HEK293 (cell line): ENCODE results near the gene RPRD1A.

Experiments
- CTCF ChIA-PET: fragments of 350-600 bp; formaldehyde crosslinking; extraction: SDS; loops from one replicate; lab custom pipeline; 2021; ENCODE audit warnings: antibody characterized with exemption; lab: Yijun Ruan, JAX
- POLR2A ChIA-PET: fragments of 300-600 bp; formaldehyde crosslinking; extraction: SDS; loops from one replicate; lab custom pipeline; 2020; ENCODE audit warnings: antibody characterized with exemption, inconsistent platforms; lab: Yijun Ruan, JAX
- H3K27ac ChIP-seq: fragments of 200-500 bp; sonication (Bioruptor generic); 2 replicates; pipeline ENCODE4 v1.5.1; 2014; ENCODE audit warnings: low read depth, low read length, control low read depth, inconsistent platforms; ENCODE audit errors: extremely low read depth
- H3K36me3 ChIP-seq, 2 experiments: fragments of 200-500 bp in 1 of 2; sonication (Bioruptor generic) in 1 of 2; 1 replicate in 1 of 2; 2 replicates in 1 of 2; pipeline ENCODE4 v1.5.1; 2014 to 2017; ENCODE audit warnings: inconsistent platforms in 2 of 2, low read length in 2 of 2; ENCODE audit not compliant: control insufficient read depth in 2 of 2, insufficient read depth in 1 of 2
- H3K4me1 ChIP-seq: fragments of 200-500 bp; sonication (Bioruptor generic); 2 replicates; pipeline ENCODE4 v1.5.1; 2014; ENCODE audit warnings: mild to moderate bottlenecking, low read length, inconsistent platforms; ENCODE audit not compliant: control insufficient read depth, insufficient read depth
- H3K4me3 ChIP-seq: 2 replicates; pipeline ENCODE4 v1.5.1; 2011; ENCODE audit warnings: low read depth, mild to moderate bottlenecking, control low read depth, low read length, moderate library complexity
- H3K9me3 ChIP-seq: fragments of 200-500 bp; sonication (Bioruptor generic); 2 replicates; pipeline ENCODE4 v1.5.1; 2014; ENCODE audit warnings: low read depth, low read length, inconsistent platforms; ENCODE audit not compliant: control insufficient read depth, insufficient read depth
- EGR2 ChIP-seq: fragments of 450-650 bp; formaldehyde crosslinking; IDR thresholded peaks from 2 replicates; pipeline ENCODE4 v1.5.1; 2016; ENCODE audit warnings: low read depth, missing biosample characterization, missing genetic modification characterization
- GLIS1 ChIP-seq: fragments of 450-650 bp; formaldehyde crosslinking; IDR thresholded peaks from 2 replicates; pipeline ENCODE4 v1.5.1; 2016; ENCODE audit warnings: missing biosample characterization, missing genetic modification characterization
- HOXA7 ChIP-seq: sonication (generic); formaldehyde crosslinking; IDR thresholded peaks from 2 replicates; pipeline ENCODE4 v1.8.1; 2022; ENCODE audit warnings: missing genetic modification reagents, borderline replicate concordance
- KLF10 ChIP-seq: fragments of 450-650 bp; IDR thresholded peaks from 2 replicates; pipeline ENCODE4 v1.5.1; 2018; ENCODE audit warnings: missing biosample characterization, mild to moderate bottlenecking, missing genetic modification characterization
- MZF1 ChIP-seq: fragments of 450-650 bp; formaldehyde crosslinking; IDR thresholded peaks from 2 replicates; pipeline ENCODE4 v1.5.1; 2017; ENCODE audit warnings: missing biosample characterization, missing genetic modification characterization, borderline replicate concordance
- SALL2 ChIP-seq: fragments of 450-650 bp; formaldehyde crosslinking; IDR thresholded peaks from 2 replicates; pipeline ENCODE4 v1.5.0; 2017; ENCODE audit warnings: missing biosample characterization, mild to moderate bottlenecking, missing genetic modification characterization, borderline replicate concordance
- YY1 ChIP-seq: fragments of 450-650 bp; formaldehyde crosslinking; IDR thresholded peaks from 2 replicates; pipeline ENCODE4 v1.5.1; 2018; ENCODE audit warnings: missing biosample characterization, missing genetic modification characterization
- ZFP41 ChIP-seq: fragments of 450-650 bp; formaldehyde crosslinking; IDR thresholded peaks from 2 replicates; pipeline ENCODE4 v1.5.1; 2016; ENCODE audit warnings: missing biosample characterization, missing genetic modification characterization, borderline replicate concordance
- ZNF138 ChIP-seq: fragments of 450-650 bp; formaldehyde crosslinking; IDR thresholded peaks from 2 replicates; pipeline ENCODE4 v1.5.1; 2016; ENCODE audit warnings: missing biosample characterization, missing genetic modification characterization, borderline replicate concordance
- ZNF157 ChIP-seq: fragments of 450-650 bp; formaldehyde crosslinking; IDR thresholded peaks from 2 replicates; pipeline ENCODE4 v1.5.1; 2016; ENCODE audit warnings: missing biosample characterization, missing genetic modification characterization
- ZNF16 ChIP-seq: fragments of 450-650 bp; formaldehyde crosslinking; IDR thresholded peaks from 2 replicates; pipeline ENCODE4 v1.5.1; 2016; ENCODE audit warnings: low read depth, missing biosample characterization, missing genetic modification characterization
- ZNF202 ChIP-seq: fragments of 450-650 bp; formaldehyde crosslinking; IDR thresholded peaks from 2 replicates; pipeline ENCODE4 v1.5.1; 2016; ENCODE audit warnings: missing biosample characterization, missing genetic modification characterization, borderline replicate concordance
- ZNF223 ChIP-seq: fragments of 450-650 bp; formaldehyde crosslinking; IDR thresholded peaks from 2 replicates; pipeline ENCODE4 v1.5.1; 2016; ENCODE audit warnings: missing biosample characterization, missing genetic modification characterization
- ZNF416 ChIP-seq: fragments of 450-650 bp; formaldehyde crosslinking; IDR thresholded peaks from 2 replicates; pipeline ENCODE4 v1.5.1; 2016; ENCODE audit warnings: missing biosample characterization, missing genetic modification characterization
- ZNF501 ChIP-seq: fragments of 450-650 bp; formaldehyde crosslinking; IDR thresholded peaks from 2 replicates; pipeline ENCODE4 v1.5.1; 2016; ENCODE audit warnings: missing biosample characterization, missing genetic modification characterization
- ZNF596 ChIP-seq: fragments of 450-650 bp; IDR thresholded peaks from 2 replicates; pipeline ENCODE4 v1.5.0; 2018; ENCODE audit warnings: missing biosample characterization, mild to moderate bottlenecking, missing genetic modification characterization, moderate library complexity
- ZNF600 ChIP-seq: fragments of 450-650 bp; formaldehyde crosslinking; IDR thresholded peaks from 2 replicates; pipeline ENCODE4 v1.5.1; 2016; ENCODE audit warnings: missing biosample characterization, missing genetic modification characterization
- ZNF623 ChIP-seq: fragments of 450-650 bp; formaldehyde crosslinking; IDR thresholded peaks from 2 replicates; pipeline ENCODE4 v1.5.1; 2016; ENCODE audit warnings: missing biosample characterization, missing genetic modification characterization
- ZNF777 ChIP-seq: fragments of 450-650 bp; formaldehyde crosslinking; IDR thresholded peaks from 2 replicates; pipeline ENCODE4 v1.5.1; 2017; ENCODE audit warnings: missing biosample characterization, missing genetic modification characterization, borderline replicate concordance
- ZNF792 ChIP-seq: fragments of 450-650 bp; formaldehyde crosslinking; IDR thresholded peaks from 2 replicates; pipeline ENCODE4 v1.5.1; 2016; ENCODE audit warnings: missing biosample characterization, missing genetic modification characterization
- TF ChIP-seq, protein P1 (sequence below): fragments of 450-650 bp; formaldehyde crosslinking; IDR thresholded peaks from 2 replicates; pipeline ENCODE4 v1.5.1; 2016; ENCODE audit warnings: missing biosample characterization, missing genetic modification characterization
- TF ChIP-seq, protein P2 (sequence below): fragments of 450-650 bp; formaldehyde crosslinking; IDR thresholded peaks from 2 replicates; pipeline ENCODE4 v1.5.1; 2016; ENCODE audit warnings: missing biosample characterization, missing genetic modification characterization
- TF ChIP-seq, protein P3 (sequence below): fragments of 450-650 bp; formaldehyde crosslinking; IDR thresholded peaks from 2 replicates; pipeline ENCODE4 v1.5.1; 2016; ENCODE audit warnings: missing biosample characterization, missing genetic modification characterization
- TF ChIP-seq, protein P4 (sequence below): fragments of 450-650 bp; formaldehyde crosslinking; IDR thresholded peaks from 2 replicates; pipeline ENCODE4; 2016; ENCODE audit warnings: missing biosample characterization, missing genetic modification characterization
- TF ChIP-seq, protein P5 (sequence below): fragments of 450-650 bp; IDR thresholded peaks from 2 replicates; pipeline ENCODE4 v1.5.1; 2018; ENCODE audit warnings: missing biosample characterization, mild to moderate bottlenecking, missing genetic modification characterization

The RPRD1A gene

DNA sequence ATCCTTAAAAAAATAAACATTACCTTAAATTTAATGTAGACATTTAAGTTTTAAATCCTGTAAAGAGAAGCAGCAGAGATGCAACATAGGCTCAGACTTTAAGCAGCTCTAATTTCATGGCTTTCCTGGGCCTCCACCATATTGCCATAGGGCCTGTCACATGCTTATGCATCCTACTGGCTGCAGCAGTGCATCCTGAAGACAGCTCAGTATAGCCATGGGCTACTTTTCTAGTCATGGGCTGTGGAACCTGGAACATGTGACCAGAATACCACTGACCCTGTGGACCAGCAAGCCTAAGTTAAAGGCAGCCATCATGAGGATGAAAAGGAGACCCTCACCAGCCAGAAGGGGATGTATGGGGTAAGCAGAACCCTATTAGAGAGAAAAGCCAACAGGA lies 84.2 kb downstream of the RPRD1A start:
- no peaks in the 10 kb centered on the region for H3K9me3 ChIP-seq
- ChIA-PET CTCF (no interaction called here), POLR2A (no interaction called here)
- TF ChIP-seq ZNF623 (tag by site-specific recombination) (no peak), ZNF501 (tag by site-specific recombination) (no peak), ZNF596 (tag by site-specific recombination) (no peak), ZNF600 (tag by site-specific recombination) (no peak), ZNF157 (tag by site-specific recombination) (no peak), ZNF16 (tag by site-specific recombination) (no peak), HOXA7 (no peak), ZNF416 (tag by site-specific recombination) (no peak), ZNF138 (tag by site-specific recombination) (no peak), SALL2 (tag by site-specific recombination) (no peak), YY1 (no peak), ZNF792 (no peak), ZNF223 (no peak), GLIS1 (no peak)
- TF ChIP-seq, protein P1, sequence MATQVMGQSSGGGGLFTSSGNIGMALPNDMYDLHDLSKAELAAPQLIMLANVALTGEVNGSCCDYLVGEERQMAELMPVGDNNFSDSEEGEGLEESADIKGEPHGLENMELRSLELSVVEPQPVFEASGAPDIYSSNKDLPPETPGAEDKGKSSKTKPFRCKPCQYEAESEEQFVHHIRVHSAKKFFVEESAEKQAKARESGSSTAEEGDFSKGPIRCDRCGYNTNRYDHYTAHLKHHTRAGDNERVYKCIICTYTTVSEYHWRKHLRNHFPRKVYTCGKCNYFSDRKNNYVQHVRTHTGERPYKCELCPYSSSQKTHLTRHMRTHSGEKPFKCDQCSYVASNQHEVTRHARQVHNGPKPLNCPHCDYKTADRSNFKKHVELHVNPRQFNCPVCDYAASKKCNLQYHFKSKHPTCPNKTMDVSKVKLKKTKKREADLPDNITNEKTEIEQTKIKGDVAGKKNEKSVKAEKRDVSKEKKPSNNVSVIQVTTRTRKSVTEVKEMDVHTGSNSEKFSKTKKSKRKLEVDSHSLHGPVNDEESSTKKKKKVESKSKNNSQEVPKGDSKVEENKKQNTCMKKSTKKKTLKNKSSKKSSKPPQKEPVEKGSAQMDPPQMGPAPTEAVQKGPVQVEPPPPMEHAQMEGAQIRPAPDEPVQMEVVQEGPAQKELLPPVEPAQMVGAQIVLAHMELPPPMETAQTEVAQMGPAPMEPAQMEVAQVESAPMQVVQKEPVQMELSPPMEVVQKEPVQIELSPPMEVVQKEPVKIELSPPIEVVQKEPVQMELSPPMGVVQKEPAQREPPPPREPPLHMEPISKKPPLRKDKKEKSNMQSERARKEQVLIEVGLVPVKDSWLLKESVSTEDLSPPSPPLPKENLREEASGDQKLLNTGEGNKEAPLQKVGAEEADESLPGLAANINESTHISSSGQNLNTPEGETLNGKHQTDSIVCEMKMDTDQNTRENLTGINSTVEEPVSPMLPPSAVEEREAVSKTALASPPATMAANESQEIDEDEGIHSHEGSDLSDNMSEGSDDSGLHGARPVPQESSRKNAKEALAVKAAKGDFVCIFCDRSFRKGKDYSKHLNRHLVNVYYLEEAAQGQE (tag by site-specific recombination), result no peak
- TF ChIP-seq, protein P2, sequence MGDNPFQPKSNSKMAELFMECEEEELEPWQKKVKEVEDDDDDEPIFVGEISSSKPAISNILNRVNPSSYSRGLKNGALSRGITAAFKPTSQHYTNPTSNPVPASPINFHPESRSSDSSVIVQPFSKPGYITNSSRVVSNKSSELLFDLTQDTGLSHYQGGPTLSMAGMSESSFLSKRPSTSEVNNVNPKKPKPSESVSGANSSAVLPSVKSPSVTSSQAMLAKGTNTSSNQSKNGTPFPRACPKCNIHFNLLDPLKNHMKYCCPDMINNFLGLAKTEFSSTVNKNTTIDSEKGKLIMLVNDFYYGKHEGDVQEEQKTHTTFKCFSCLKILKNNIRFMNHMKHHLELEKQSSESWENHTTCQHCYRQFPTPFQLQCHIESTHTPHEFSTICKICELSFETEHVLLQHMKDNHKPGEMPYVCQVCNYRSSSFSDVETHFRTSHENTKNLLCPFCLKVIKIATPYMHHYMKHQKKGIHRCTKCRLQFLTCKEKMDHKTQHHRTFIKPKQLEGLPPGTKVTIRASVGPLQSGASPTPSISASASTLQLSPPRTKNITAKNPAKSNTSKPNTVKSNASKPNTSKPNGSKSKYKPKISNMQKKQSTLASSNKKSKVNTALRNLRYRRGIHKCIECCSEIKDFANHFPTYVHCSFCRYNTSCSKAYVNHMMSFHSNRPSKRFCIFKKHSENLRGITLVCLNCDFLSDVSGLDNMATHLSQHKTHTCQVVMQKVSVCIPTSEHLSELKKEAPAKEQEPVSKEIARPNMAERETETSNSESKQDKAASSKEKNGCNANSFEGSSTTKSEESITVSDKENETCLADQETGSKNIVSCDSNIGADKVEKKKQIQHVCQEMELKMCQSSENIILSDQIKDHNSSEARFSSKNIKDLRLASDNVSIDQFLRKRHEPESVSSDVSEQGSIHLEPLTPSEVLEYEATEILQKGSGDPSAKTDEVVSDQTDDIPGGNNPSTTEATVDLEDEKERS, result no peak
- no peaks in the 10 kb centered on the region for H3K4me1 ChIP-seq
- peaks cover 30 to 84% of the 10 kb centered on the region in 2 experiments for H3K36me3 ChIP-seq
- H3K27ac ChIP-seq, result no peak overlapping the region
- H3K4me3 ChIP-seq, result no peak overlapping the region

DNA sequence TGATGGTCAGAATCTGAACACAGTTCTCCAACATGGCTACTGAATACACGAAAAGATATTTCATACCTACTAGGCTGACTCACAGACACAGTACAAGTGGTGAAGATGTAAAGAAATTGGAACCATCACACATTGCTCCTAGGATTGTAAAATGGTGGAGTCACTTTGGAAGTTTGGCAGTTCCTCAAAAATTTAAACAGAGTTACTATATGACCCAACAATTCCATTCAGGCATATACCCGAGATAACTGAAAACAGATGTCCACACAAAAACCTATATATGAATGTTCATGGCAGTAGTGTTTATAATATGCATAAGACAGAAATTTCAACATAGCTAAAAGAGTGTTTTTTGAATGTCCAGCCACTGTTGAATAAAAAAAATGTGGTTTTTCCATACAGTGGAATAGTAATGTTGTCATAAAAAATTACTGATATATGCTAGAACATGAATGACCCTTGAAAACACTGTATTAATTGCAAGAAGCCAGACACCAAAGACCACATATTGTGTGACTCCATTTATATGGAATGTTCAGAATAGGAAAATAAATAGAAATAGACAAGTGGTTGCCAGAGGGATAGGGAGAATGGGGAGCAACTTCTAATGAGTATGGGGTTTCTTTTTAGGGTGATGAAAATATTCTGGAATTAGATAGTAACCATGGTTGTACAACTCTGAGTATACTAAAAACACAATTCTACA lies 84.8 kb downstream of the RPRD1A start:
- Histone ChIP-seq H3K27ac (no peak overlapping the region), H3K9me3 (no peaks in the 10 kb centered on the region), H3K36me3 (peaks cover 33 to 84% of the 10 kb centered on the region in 2 experiments), H3K4me3 (no peak overlapping the region), H3K4me1 (no peaks in the 10 kb centered on the region)
- ChIA-PET POLR2A (interaction anchor here (0.6 kb wide), 1 partner anchor 51 kb away, joined by 3 read pairs; no protein-coding TSS in a partner anchor), CTCF (no interaction called here)
- TF ChIP-seq, protein P3, sequence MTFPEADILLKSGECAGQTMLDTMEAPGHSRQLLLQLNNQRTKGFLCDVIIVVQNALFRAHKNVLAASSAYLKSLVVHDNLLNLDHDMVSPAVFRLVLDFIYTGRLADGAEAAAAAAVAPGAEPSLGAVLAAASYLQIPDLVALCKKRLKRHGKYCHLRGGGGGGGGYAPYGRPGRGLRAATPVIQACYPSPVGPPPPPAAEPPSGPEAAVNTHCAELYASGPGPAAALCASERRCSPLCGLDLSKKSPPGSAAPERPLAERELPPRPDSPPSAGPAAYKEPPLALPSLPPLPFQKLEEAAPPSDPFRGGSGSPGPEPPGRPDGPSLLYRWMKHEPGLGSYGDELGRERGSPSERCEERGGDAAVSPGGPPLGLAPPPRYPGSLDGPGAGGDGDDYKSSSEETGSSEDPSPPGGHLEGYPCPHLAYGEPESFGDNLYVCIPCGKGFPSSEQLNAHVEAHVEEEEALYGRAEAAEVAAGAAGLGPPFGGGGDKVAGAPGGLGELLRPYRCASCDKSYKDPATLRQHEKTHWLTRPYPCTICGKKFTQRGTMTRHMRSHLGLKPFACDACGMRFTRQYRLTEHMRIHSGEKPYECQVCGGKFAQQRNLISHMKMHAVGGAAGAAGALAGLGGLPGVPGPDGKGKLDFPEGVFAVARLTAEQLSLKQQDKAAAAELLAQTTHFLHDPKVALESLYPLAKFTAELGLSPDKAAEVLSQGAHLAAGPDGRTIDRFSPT (tag by site-specific recombination), result no peak
- no peak for TF ChIP-seq MZF1 (tag by site-specific recombination)
- TF ChIP-seq ZNF777 (tag by site-specific recombination), result no peak
- TF ChIP-seq, protein P4, sequence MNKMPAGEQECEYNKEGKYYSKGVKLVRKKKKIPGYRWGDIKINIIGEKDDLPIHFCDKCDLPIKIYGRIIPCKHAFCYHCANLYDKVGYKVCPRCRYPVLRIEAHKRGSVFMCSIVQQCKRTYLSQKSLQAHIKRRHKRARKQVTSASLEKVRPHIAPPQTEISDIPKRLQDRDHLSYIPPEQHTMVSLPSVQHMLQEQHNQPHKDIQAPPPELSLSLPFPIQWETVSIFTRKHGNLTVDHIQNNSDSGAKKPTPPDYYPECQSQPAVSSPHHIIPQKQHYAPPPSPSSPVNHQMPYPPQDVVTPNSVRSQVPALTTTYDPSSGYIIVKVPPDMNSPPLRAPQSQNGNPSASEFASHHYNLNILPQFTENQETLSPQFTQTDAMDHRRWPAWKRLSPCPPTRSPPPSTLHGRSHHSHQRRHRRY (tag by site-specific recombination), result no peak
- TF ChIP-seq, protein P5, sequence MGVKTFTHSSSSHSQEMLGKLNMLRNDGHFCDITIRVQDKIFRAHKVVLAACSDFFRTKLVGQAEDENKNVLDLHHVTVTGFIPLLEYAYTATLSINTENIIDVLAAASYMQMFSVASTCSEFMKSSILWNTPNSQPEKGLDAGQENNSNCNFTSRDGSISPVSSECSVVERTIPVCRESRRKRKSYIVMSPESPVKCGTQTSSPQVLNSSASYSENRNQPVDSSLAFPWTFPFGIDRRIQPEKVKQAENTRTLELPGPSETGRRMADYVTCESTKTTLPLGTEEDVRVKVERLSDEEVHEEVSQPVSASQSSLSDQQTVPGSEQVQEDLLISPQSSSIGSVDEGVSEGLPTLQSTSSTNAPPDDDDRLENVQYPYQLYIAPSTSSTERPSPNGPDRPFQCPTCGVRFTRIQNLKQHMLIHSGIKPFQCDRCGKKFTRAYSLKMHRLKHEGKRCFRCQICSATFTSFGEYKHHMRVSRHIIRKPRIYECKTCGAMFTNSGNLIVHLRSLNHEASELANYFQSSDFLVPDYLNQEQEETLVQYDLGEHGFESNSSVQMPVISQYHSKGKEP (tag by site-specific recombination), result no peak
- TF ChIP-seq ZNF202 (tag by site-specific recombination), result no peak
- TF ChIP-seq ZFP41, result no peak
- TF ChIP-seq EGR2 (tag by site-specific recombination), result no peak
- no peak for TF ChIP-seq KLF10 (tag by site-specific recombination)
